GM10248 (cell line): ENCODE results near the gene ZNF25.
"Not testable (repeated sequence)": the region's sequence is repeated elsewhere in the genome, so short reads cannot be mapped to it uniquely, and the experiment has no call there.

Experiments used
- CTCF ChIA-PET: fragments of 300-600 bp; sonication (Branson Sonifier 250); formaldehyde crosslinking; extraction: SDS; loops from one replicate; lab custom pipeline; 2021; ENCODE audit warnings: antibody characterized with exemption; lab: Yijun Ruan, JAX
- POLR2A ChIA-PET: fragments of 350-650 bp; sonication (Branson Sonifier 250); formaldehyde crosslinking; extraction: SDS; loops from one replicate; lab custom pipeline; 2020; ENCODE audit warnings: antibody characterized with exemption; lab: Yijun Ruan, JAX
- DNase-seq: peaks from one replicate; pipeline ENCODE4 v3.0.0; 2012; ENCODE audit errors: extremely low spot score
- CTCF ChIP-seq: IDR thresholded peaks from 2 replicates; pipeline ENCODE4 v1.5.1; 2012; ENCODE audit warnings: mild to moderate bottlenecking, low read depth; ENCODE audit errors: extremely low read depth, missing control alignments, control extremely low read depth

Gene ZNF25

GRCh38 chr10:38007551-38007950 is 31.1 kb upstream of the ZNF25 start:
- POLR2A ChIA-PET = no interaction called here
- no peak for TF ChIP-seq CTCF
- DNase-seq = no peak
- CTCF ChIA-PET = interaction anchor here (1.4 kb wide), 1 partner anchor 31 kb away, joined by 5 read pairs; the partner anchor contains the start of gene ZNF25

GRCh38 chr10:38003588-38003987 is 27.1 kb upstream of the ZNF25 start:
- no peak for TF ChIP-seq CTCF
- ChIA-PET POLR2A (no interaction called here), CTCF (interaction anchor here (1.6 to 1.7 kb wide), 2 partner anchors 14 to 27 kb away, joined by 5 read pairs; partner anchors contain the start of gene ZNF25)
- DNase-seq = no peak

GRCh38 chr10:38003026-38003425 is 26.6 kb upstream of the ZNF25 start:
- CTCF ChIA-PET = interaction anchor here (1.6 kb wide), 1 partner anchor 14 kb away, joined by 5 read pairs; no protein-coding TSS in a partner anchor
- TF ChIP-seq CTCF = no peak
- DNase-seq = no peak

GRCh38 chr10:38000474-38000873 is 24.0 kb upstream of the ZNF25 start:
- POLR2A ChIA-PET, DNase-seq, CTCF ChIA-PET: not testable (repeated sequence)

More at GRCh38 chr10:38003026-38003425, 26.6 kb upstream of the ZNF25 start:
- POLR2A ChIA-PET = no interaction called here

GRCh38 chr10:37998920-37999319 is 22.5 kb upstream of the ZNF25 start:
- DNase-seq, POLR2A ChIA-PET, CTCF ChIA-PET: not testable (repeated sequence)

- DNase-seq = no peak
- TF ChIP-seq CTCF = no peak
- POLR2A ChIA-PET = no interaction called here
- CTCF ChIA-PET = interaction anchor here (1.0 to 2.0 kb wide), 2 partner anchors 10 to 15 kb away, joined by 3 to 7 read pairs; partner anchors contain the start of gene ZNF25
Observed at GRCh38 chr10:37992083-37992482, 15.6 kb upstream of the ZNF25 start.

- TF ChIP-seq CTCF = no peak
- no peak for DNase-seq
- POLR2A ChIA-PET = no interaction called here
- CTCF ChIA-PET = interaction anchor here (1.0 to 2.0 kb wide), 2 partner anchors 10 to 15 kb away, joined by 3 to 7 read pairs; partner anchors contain the start of gene ZNF25
Observed at GRCh38 chr10:37991655-37992054, 15.2 kb upstream of the ZNF25 start.

- no peak for DNase-seq
- POLR2A ChIA-PET = no interaction called here
- CTCF ChIA-PET = interaction anchor here (0.6 to 2.0 kb wide), 19 partner anchors 9 to 389 kb away, joined by 3 to 15 read pairs (median 4); partner anchors contain the start of genes ZNF33A and ZNF37A
- TF ChIP-seq CTCF = no peak
Observed at GRCh38 chr10:37976880-37977203, 395 bp upstream of the ZNF25 start.
